HepG2 (cell line): ENCODE measurements around the gene GTF2A1L. TPM values are rescaled to one million over a fixed set of nuclear protein-coding genes. Genes with fewer than 3 reads are reported as not detected.

Source experiments
- ATAC-seq: fragments of 200-7000 bp; cut with Tn5 transposase; 3 replicates; pipeline ENCODE4 v1.9.1; 2020; ENCODE audit warnings: mild to moderate bottlenecking, moderate library complexity
- BruUV-seq: library from RNA; stranded (reverse); fragments of 400-500 nt; replicated peaks from 2 replicates; lab custom pipeline; 2021; lab: Mats Ljungman, UMichigan
- CTCF ChIA-PET: fragments of 300-600 bp; formaldehyde crosslinking; extraction: SDS; loops from one replicate; lab custom pipeline; 2021; ENCODE audit warnings: low total read pairs, inconsistent platforms, low intra/inter-chr PET ratio; lab: Yijun Ruan, JAX
- POLR2A ChIA-PET: fragments of 350-600 bp; sonication (Branson Sonifier 250); formaldehyde crosslinking; loops from one replicate; lab custom pipeline; 2020; ENCODE audit warnings: antibody characterized with exemption, inconsistent platforms; lab: Yijun Ruan, JAX
- DNase-seq: peaks from one replicate; pipeline ENCODE4 v3.0.0-alpha.2; 2015; ENCODE audit warnings: low spot score
- FAIRE-seq: peaks from 3 replicates; lab custom pipeline; 2011; peaks lifted over from hg19 to GRCh38; lab: Jason Lieb, UNC
- H2AFZ ChIP-seq: one replicate; pipeline ENCODE4 v1.6.1; 2011; ENCODE audit warnings: low read length, inconsistent platforms
- H3K27ac ChIP-seq: fragments of 300-600 bp; 3 replicates; pipeline ENCODE4 v1.8.0; 2011; ENCODE audit warnings: mixed run types, mild to moderate bottlenecking, mixed read lengths, low read length, inconsistent platforms; ENCODE audit not compliant: insufficient read depth; ENCODE audit errors: extremely low read length
- H3K27me3 ChIP-seq, 2 experiments: fragments of 200-600 bp in 1 of 2; 2 replicates in 1 of 2; 3 replicates in 1 of 2; pipeline versions ENCODE4 v1.6.0 to v1.8.0; 2011; ENCODE audit warnings: low read length in 2 of 2, mild to moderate bottlenecking in 2 of 2, moderate library complexity in 2 of 2, inconsistent platforms in 1 of 2; ENCODE audit not compliant: insufficient read depth in 2 of 2, control insufficient read depth in 1 of 2
- H3K36me3 ChIP-seq, 2 experiments: fragments of 200-600 bp in 1 of 2; replicated peaks in 1 of 2; 2 replicates in 1 of 2; 3 replicates in 1 of 2; pipeline versions ENCODE4 v1.5.1 to v1.8.0; 2011; ENCODE audit warnings: low read length in 2 of 2, inconsistent platforms in 1 of 2; ENCODE audit not compliant: insufficient read depth in 2 of 2, control insufficient read depth in 1 of 2
- H3K4me1 ChIP-seq: 2 replicates; pipeline ENCODE4 v1.5.1; 2012; ENCODE audit warnings: low read length, inconsistent platforms; ENCODE audit not compliant: insufficient read depth
- H3K4me2 ChIP-seq: 2 replicates; pipeline ENCODE4 v1.6.0; 2011; ENCODE audit warnings: low read depth, low read length, inconsistent platforms
- H3K4me3 ChIP-seq, 3 experiments: fragments of 200-600 bp in 1 of 3; sonication (generic), shearing (Covaris generic) in 1 of 3; replicated peaks in 1 of 3; 2 replicates each; pipeline ENCODE4 v1.5.1; 2011 to 2016; ENCODE audit warnings: low read length in 3 of 3, inconsistent platforms in 2 of 3, low read depth in 2 of 3, mild to moderate bottlenecking in 2 of 3, control low read depth in 1 of 3, mixed read lengths in 1 of 3; ENCODE audit not compliant: insufficient read depth in 1 of 3
- H3K79me2 ChIP-seq: one replicate; pipeline ENCODE4 v1.6.1; 2011; ENCODE audit warnings: low read length, inconsistent platforms; ENCODE audit not compliant: insufficient read depth
- H3K9ac ChIP-seq: 2 replicates; pipeline ENCODE4 v1.6.0; 2011; ENCODE audit warnings: mild to moderate bottlenecking, low read depth, low read length, inconsistent platforms; ENCODE audit not compliant: insufficient read depth
- H3K9me3 ChIP-seq: 2 replicates; pipeline ENCODE4 v1.5.1; 2012; ENCODE audit warnings: mild to moderate bottlenecking, low read length
- H4K20me1 ChIP-seq: 2 replicates; pipeline ENCODE4 v1.6.0; 2011; ENCODE audit warnings: inconsistent platforms, mild to moderate bottlenecking, low read length, moderate library complexity; ENCODE audit not compliant: insufficient read depth
- CBFB ChIP-seq: sonication (generic); formaldehyde crosslinking; IDR thresholded peaks from 2 replicates; pipeline ENCODE4 v1.4.0; 2020; ENCODE audit warnings: missing genetic modification reagents
- ETV5 ChIP-seq: IDR thresholded peaks from 2 replicates; pipeline ENCODE4 v1.6.1; 2018; ENCODE audit warnings: missing biosample characterization, missing genetic modification reagents, inconsistent platforms, borderline replicate concordance
- FOXO4 ChIP-seq: sonication (generic); formaldehyde crosslinking; conservative IDR thresholded peaks from 2 replicates; pipeline ENCODE4 v1.8.1; 2023; ENCODE audit warnings: missing genetic modification reagents
- GMEB1 ChIP-seq: sonication (generic); formaldehyde crosslinking; IDR thresholded peaks from 2 replicates; pipeline ENCODE4 v1.5.1; 2020; ENCODE audit warnings: missing genetic modification reagents, mild to moderate bottlenecking, borderline replicate concordance
- KLF16 ChIP-seq, 2 experiments: sonication (generic) in 1 of 2; formaldehyde crosslinking in 1 of 2; IDR thresholded peaks; 2 replicates each; pipeline versions ENCODE4 v1.6.1 to v1.8.0; 2016 to 2023; ENCODE audit warnings: missing genetic modification reagents in 2 of 2, missing compliant biosample characterization in 1 of 2
- KMT2A ChIP-seq: sonication (generic); formaldehyde crosslinking; IDR thresholded peaks from 2 replicates; pipeline ENCODE4 v1.4.0; 2020; ENCODE audit warnings: missing genetic modification reagents
- MBD4 ChIP-seq: IDR thresholded peaks from 2 replicates; pipeline ENCODE4 v1.6.1; 2012; ENCODE audit warnings: low read length, inconsistent platforms, borderline replicate concordance
- MBNL3 ChIP-seq: fragments of 250-450 bp; sonication (Bioruptor Pico); conservative IDR thresholded peaks from 2 replicates; pipeline ENCODE4 v1.8.0; 2022; ENCODE audit warnings: mild to moderate bottlenecking, inconsistent platforms
- MXD1 ChIP-seq: sonication (generic); formaldehyde crosslinking; IDR thresholded peaks from 2 replicates; pipeline ENCODE4 v1.4.0; 2020; ENCODE audit warnings: mild to moderate bottlenecking, missing genetic modification reagents
- PTBP1 ChIP-seq: fragments of 200-400 bp; formaldehyde crosslinking; IDR thresholded peaks from 2 replicates; pipeline ENCODE4 v1.6.1; 2018; ENCODE audit warnings: low read length, low read depth; ENCODE audit not compliant: poor library complexity, severe bottlenecking
- TOE1 ChIP-seq: sonication (generic); formaldehyde crosslinking; IDR thresholded peaks from 2 replicates; pipeline ENCODE4 v1.4.0; 2020; ENCODE audit warnings: mild to moderate bottlenecking, missing genetic modification reagents
- ZBTB21 ChIP-seq: sonication (generic); formaldehyde crosslinking; IDR thresholded peaks from 2 replicates; pipeline ENCODE4 v1.4.0; 2020; ENCODE audit warnings: missing genetic modification reagents
- ZBTB49 ChIP-seq: sonication (generic); formaldehyde crosslinking; IDR thresholded peaks from 2 replicates; pipeline ENCODE4 v1.4.0; 2020; ENCODE audit warnings: missing genetic modification reagents, borderline replicate concordance
- ZFX ChIP-seq: sonication (generic); formaldehyde crosslinking; IDR thresholded peaks from 2 replicates; pipeline ENCODE4 v1.4.0; 2020; ENCODE audit warnings: mild to moderate bottlenecking, low read depth, missing genetic modification reagents, moderate library complexity
- ZNF264 ChIP-seq: sonication (generic); formaldehyde crosslinking; IDR thresholded peaks from 2 replicates; pipeline ENCODE4 v1.4.0; 2020; ENCODE audit warnings: missing genetic modification reagents
- ZNF891 ChIP-seq: sonication (generic); formaldehyde crosslinking; IDR thresholded peaks from 2 replicates; pipeline ENCODE4 v1.5.0; 2020; ENCODE audit warnings: mild to moderate bottlenecking, missing genetic modification reagents
- WGBS: methylation state at CpG from one replicate; pipeline ENCODE4 v1.1.6; 2017; ENCODE audit warnings: low lambda C conversion rate; 5-methylcytosine and 5-hydroxymethylcytosine counted together
- in situ Hi-C: cut with HindIII; loops from 2 replicates; pipeline ENCODE4 v1.10.0; 2017; ENCODE audit warnings: low pct_unique_long_range_greater_than_20kb; ENCODE audit not compliant: extremely low pct_ligation_motif_present
- intact Hi-C: fragments of 100-400 bp; cut with micrococcal nuclease; formaldehyde crosslinking; loops from one replicate; pipeline ENCODE4 v1.10.0; 2022; ENCODE audit not compliant: unreplicated experiment
- polyA plus RNA-seq, 8 experiments: library from polyadenylated mRNA; depleted of rRNA in 3 of 8; stranded (reverse) in 7 of 8; unstranded in 1 of 8; fragments of >200 nt; fragmentation: Illumina TruSeq in 4 of 8; extraction: Trizol in 4 of 8; gene quantifications; 2 replicates each; pipeline versions ENCODE4 v1.2.1 to v1.2.3, GENCODE V29; 2011 to 2016; ENCODE audit warnings: low read depth in 4 of 8, missing spikeins in 1 of 8, mixed read lengths in 1 of 8; ENCODE audit not compliant: insufficient read depth in 1 of 8
- total RNA-seq, 5 experiments: library from RNA; depleted of rRNA; stranded (reverse); fragments of >200 nt; fragmentation: Illumina TruSeq; extraction: Trizol; gene quantifications; 2 replicates each; pipeline ENCODE4 v1.2.3, GENCODE V29; 2016; ENCODE audit warnings: low read depth in 1 of 5

GTF2A1L gene
- total and polyA plus RNA-seq, 2 of the 13 experiments (the other 11 are each of a cell fraction or from before 2014, with no cell fraction given): not detected

- Histone ChIP-seq H4K20me1 (no peaks in the 10 kb centered on the region), H3K79me2 (no peaks in the 10 kb centered on the region), H3K9me3 (no peaks in the 10 kb centered on the region), H2AFZ (no peak overlapping the region), H3K4me2 (no peak overlapping the region), H3K4me1 (no peaks in the 10 kb centered on the region), H3K36me3 (no peaks in the 10 kb centered on the region), H3K27me3 (peaks cover 0 to 8% of the 10 kb centered on the region in 2 experiments; a peak in 1 of 5 replicates), H3K27ac (no peak overlapping the region), H3K9ac (no peak overlapping the region), H3K4me3 (no peak overlapping the region)
- BruUV-seq: no TSS peak
- CTCF ChIA-PET: no interaction called here
- FAIRE-seq (no peak), ATAC-seq (no peak), DNase-seq (no peak)
- in situ Hi-C loops (no loop called here), intact Hi-C loops (no loop called here)
- POLR2A ChIA-PET: no interaction called here
- whole genome bisulfite sequencing: 0% methylated on average over 1 of the region's 1 CpG
- no peak for TF ChIP-seq FOXO4 (CRISPR knock-in tag)
- TF ChIP-seq ZNF264 (CRISPR knock-in tag): no peak
- TF ChIP-seq PTBP1: no peak
- TF ChIP-seq KLF16 (CRISPR knock-in tag; IDR thresholded peaks at IDR 0.05): no peak
- TF ChIP-seq GMEB1 (CRISPR knock-in tag): no peak
- TF ChIP-seq ETV5: no peak
- no peak for TF ChIP-seq MXD1 (CRISPR knock-in tag)
- TF ChIP-seq CBFB (CRISPR knock-in tag): no peak
- no peak for TF ChIP-seq ZFX (CRISPR knock-in tag)
- no peak for TF ChIP-seq ZBTB21 (CRISPR knock-in tag)
- TF ChIP-seq ZNF891: no peak
- TF ChIP-seq ZBTB49 (CRISPR knock-in tag): no peak
- no peak for TF ChIP-seq MBD4
- TF ChIP-seq MBNL3: no peak
- TF ChIP-seq TOE1 (CRISPR knock-in tag): no peak
- no peak for TF ChIP-seq KMT2A (CRISPR knock-in tag)
These were observed 98.3 kb downstream of the GTF2A1L start for GRCh38 chr2:48715956-48716355.
